ACC112 (cell line): ENCODE measurements around the gene ANKRD63.

Experiments
- H2AFZ ChIP-seq: fragments of 200-600 bp; sonication (generic); one replicate; pipeline ENCODE4 v1.6.0; 2017; ENCODE audit warnings: antibody characterized with exemption, low read length; ENCODE audit not compliant: unreplicated experiment
- H3K27ac ChIP-seq: fragments of 200-600 bp; sonication (generic); 2 replicates; pipeline ENCODE4 v1.5.1; 2014; ENCODE audit warnings: low read depth, mild to moderate bottlenecking, antibody characterized with exemption, low read length, moderate library complexity
- H3K27me3 ChIP-seq: fragments of 200-600 bp; sonication (generic); 2 replicates; pipeline ENCODE4 v1.6.1; 2014; ENCODE audit warnings: mild to moderate bottlenecking, antibody characterized with exemption, low read length, moderate library complexity, mixed read lengths; ENCODE audit not compliant: insufficient read depth
- H3K36me3 ChIP-seq: fragments of 200-600 bp; sonication (generic); 2 replicates; pipeline ENCODE4 v1.6.1; 2016; ENCODE audit warnings: mild to moderate bottlenecking, antibody characterized with exemption, low read length, moderate library complexity, mixed read lengths; ENCODE audit not compliant: insufficient read depth
- H3K4me1 ChIP-seq: fragments of 200-600 bp; sonication (generic); one replicate; pipeline ENCODE4 v1.6.1; 2016; ENCODE audit warnings: low read length, mixed read lengths; ENCODE audit not compliant: insufficient read depth, unreplicated experiment, control insufficient read depth
- H3K4me3 ChIP-seq: fragments of 200-600 bp; sonication (generic); 2 replicates; pipeline ENCODE4 v1.5.1; 2014; ENCODE audit warnings: mild to moderate bottlenecking, low read depth, low read length
- H3K79me2 ChIP-seq: fragments of 200-600 bp; sonication (generic); one replicate; pipeline ENCODE4 v1.6.0; 2016; ENCODE audit warnings: low read length; ENCODE audit not compliant: control insufficient read depth, unreplicated experiment, insufficient read depth

Gene ANKRD63

DNA sequence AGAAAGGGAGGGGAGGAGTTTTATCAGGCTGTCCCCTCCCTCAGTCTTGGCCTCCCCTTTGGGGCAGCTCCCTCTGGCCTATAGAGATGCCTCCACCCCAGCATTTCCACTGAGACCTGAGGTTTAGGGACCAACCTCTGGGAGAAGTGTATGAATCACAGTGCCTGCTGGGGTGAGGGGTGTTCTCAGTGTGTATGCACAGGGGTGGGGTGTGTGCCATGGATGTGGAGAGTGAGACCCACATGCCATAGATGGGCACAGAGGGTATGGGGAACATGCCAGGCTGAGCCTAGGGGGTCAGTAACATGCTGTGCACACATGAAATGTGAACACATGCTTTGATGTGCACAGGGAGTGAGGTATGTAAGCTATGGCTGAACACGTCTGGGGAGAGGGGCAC is 12.4 kb upstream of the ANKRD63 start:
- Histone ChIP-seq H3K27ac (no peak overlapping the region), H3K36me3 (no peaks in the 10 kb centered on the region), H3K4me3 (no peak overlapping the region), H3K27me3 (peaks cover 24% of the 10 kb centered on the region; the same call in 1 of the 2 replicates), H2AFZ (no peak overlapping the region), H3K4me1 (no peaks in the 10 kb centered on the region), H3K79me2 (no peaks in the 10 kb centered on the region)

DNA sequence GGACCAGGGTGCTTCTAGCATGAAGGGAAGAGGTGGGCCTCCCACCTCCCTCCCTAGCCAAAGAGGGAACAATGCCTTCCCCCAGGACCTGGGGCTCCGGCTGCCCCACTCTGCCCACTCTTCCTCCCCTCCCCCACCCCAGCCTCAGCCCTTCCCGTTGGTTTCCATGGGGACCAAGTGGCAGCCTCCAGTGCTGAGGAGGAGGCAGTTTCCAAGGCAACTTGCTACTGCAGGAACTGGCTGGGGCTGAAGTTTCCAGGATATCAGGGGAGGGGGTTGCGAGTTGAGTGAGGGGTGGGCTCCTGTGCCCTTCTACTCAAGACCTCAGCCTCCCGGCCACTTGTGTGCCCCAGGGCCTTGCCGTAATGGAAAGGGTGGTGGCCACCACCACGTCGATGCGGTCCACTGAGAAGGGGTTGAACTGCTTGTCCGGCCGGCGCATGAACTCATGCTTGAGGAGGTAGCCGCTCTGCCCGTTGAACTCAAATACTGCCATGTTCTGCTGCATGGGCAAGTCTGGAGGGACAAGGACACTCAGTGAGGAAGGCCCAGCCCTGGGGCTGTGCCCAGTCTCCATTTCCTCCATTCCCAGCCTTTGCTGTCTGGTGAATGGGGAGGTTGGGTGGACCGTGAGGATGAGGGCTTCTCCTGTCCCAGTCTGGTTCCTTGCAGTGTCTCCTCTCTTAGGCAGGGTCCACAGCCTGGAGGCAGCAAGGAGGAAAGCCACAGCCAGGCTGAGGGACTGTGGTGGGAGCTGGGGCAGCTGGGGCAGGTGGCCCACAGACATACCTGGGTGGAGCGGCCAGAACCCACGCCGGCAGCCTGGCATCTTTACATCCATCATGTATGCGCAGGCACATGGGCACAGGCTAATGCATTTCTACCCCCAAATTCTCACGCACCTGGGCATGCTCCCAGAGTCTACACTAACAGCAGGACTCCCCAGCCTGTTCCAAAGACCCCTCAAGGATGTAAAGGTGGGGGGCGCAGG is 11.3 kb upstream of the ANKRD63 start:
- Histone ChIP-seq H3K27ac (no peak overlapping the region), H3K27me3 (peaks cover 23% of the 10 kb centered on the region; the same call in 1 of the 2 replicates), H2AFZ (no peak overlapping the region), H3K36me3 (no peaks in the 10 kb centered on the region), H3K4me1 (no peaks in the 10 kb centered on the region), H3K79me2 (no peaks in the 10 kb centered on the region), H3K4me3 (no peak overlapping the region)

DNA sequence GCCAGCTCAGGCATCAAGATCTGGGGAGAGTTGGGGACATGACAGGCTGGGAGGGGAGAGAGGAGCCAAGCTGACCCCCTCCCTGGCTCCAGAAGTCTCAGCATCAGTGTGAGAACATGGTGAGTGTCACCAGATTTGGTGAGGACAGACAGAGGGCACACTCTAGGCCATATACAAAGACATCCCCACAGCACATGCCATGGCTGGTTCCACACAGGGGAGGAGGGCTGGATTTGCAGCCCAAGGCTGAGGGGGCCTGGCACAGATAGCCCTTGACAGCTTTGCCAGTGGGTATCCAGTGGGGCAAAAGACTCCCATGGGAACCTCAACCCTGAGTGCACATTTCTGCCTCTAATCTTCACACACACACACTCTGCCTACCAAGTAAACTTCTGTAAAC is 10.1 kb upstream of the ANKRD63 start:
- Histone ChIP-seq H3K4me1 (peaks cover 4% of the 10 kb centered on the region), H3K27me3 (peaks cover 23% of the 10 kb centered on the region; the same call in 1 of the 2 replicates), H3K36me3 (no peaks in the 10 kb centered on the region), H3K27ac (no peak overlapping the region), H2AFZ (no peak overlapping the region), H3K79me2 (no peaks in the 10 kb centered on the region), H3K4me3 (no peak overlapping the region)

GRCh38 chr15:40292246-40292645 is 9.4 kb upstream of the ANKRD63 start:
- H3K4me3 ChIP-seq = no peak overlapping the region
- H3K27ac ChIP-seq = no peak overlapping the region
- H3K79me2 ChIP-seq = no peaks in the 10 kb centered on the region
- H3K36me3 ChIP-seq = no peaks in the 10 kb centered on the region
- H3K4me1 ChIP-seq = peaks cover 11% of the 10 kb centered on the region
- H3K27me3 ChIP-seq = peaks cover 23% of the 10 kb centered on the region; the same call in 1 of the 2 replicates
- no peak overlapping the region for H2AFZ ChIP-seq

DNA sequence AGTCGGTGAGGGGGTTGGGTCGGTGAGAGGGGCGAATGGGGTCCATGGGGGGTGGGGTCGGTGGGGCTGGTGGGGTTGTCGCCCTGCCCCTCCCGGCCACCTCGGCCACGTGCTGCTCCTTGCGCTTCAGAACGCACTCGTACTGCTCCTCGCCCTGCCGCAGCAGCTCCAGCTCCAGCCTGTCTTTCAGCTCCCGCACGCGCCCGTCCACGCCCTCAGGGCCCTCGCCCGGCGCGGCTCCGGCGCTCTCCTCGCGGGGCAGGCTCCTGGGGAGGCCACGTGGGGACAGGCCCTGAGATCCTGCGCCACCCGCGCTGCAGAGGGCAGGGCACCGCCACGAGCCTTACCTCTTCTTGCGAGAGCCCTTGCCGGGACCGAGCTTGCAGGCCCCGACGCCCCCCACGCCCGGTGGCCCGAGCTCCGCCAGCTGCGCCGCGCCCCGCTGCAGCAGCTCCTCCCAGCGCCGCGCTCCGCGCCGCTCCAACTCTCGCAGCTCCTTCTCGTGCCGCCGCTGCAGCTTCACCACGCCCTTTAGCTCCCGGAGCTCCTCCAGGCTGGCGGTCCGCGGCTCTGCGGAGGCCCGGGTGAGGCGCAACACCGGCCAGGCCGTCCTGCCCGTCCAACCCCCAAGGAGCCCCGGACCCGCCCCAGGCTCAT is 8.2 kb upstream of the ANKRD63 start:
- Histone ChIP-seq H3K4me3 (peak overlapping the region; percentile 80), H2AFZ (peak overlapping the region; percentile 43), H3K4me1 (peaks cover 20% of the 10 kb centered on the region), H3K36me3 (no peaks in the 10 kb centered on the region), H3K79me2 (no peaks in the 10 kb centered on the region), H3K27ac (no peak overlapping the region), H3K27me3 (peaks cover 18% of the 10 kb centered on the region; the same call in 1 of the 2 replicates)

- Histone ChIP-seq H3K79me2 (no peaks in the 10 kb centered on the region), H2AFZ (no peak overlapping the region), H3K4me1 (peaks cover 25% of the 10 kb centered on the region), H3K36me3 (no peaks in the 10 kb centered on the region), H3K27ac (no peak overlapping the region), H3K4me3 (no peak overlapping the region), H3K27me3 (peaks cover 12% of the 10 kb centered on the region; the same call in 1 of the 2 replicates)
Measured at GRCh38 chr15:40290545-40290917, 7.7 kb upstream of the ANKRD63 start.

DNA sequence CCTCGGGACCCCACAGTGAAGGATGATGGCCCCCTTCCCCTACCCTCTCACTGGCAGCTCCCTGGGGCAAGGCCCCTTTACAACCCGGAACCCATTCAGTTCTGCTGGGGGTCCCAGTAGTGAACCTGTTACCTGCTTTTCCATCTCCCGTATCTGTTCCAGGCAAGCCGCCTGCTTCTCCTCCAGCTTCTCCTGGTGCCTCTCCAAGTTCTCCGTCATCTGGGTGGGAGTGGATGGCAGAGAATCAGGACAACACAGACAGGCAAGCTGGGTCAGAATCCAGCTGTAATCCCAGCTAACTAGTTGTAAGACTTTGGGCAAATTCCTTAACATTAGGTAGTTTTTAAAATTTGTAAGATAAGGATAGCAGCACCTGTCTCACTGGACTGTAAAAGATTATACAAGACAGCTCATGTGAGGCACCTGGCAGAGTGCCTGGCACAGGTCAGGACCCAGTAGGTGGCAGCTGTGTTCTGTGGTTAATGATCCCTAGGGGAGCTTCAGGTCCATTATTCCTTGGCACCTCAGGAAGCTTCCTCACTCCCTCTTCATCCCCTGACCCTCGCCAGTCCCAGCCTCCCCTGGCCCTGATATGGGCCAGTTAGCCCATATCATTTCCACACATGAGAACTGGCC is 6.4 kb upstream of the ANKRD63 start:
- H2AFZ ChIP-seq = no peak overlapping the region
- H3K4me3 ChIP-seq = no peak overlapping the region
- no peaks in the 10 kb centered on the region for H3K79me2 ChIP-seq
- peaks cover 11% of the 10 kb centered on the region; the same call in 1 of the 2 replicates for H3K27me3 ChIP-seq
- no peak overlapping the region for H3K27ac ChIP-seq
- H3K36me3 ChIP-seq = no peaks in the 10 kb centered on the region
- peaks cover 33% of the 10 kb centered on the region for H3K4me1 ChIP-seq

DNA sequence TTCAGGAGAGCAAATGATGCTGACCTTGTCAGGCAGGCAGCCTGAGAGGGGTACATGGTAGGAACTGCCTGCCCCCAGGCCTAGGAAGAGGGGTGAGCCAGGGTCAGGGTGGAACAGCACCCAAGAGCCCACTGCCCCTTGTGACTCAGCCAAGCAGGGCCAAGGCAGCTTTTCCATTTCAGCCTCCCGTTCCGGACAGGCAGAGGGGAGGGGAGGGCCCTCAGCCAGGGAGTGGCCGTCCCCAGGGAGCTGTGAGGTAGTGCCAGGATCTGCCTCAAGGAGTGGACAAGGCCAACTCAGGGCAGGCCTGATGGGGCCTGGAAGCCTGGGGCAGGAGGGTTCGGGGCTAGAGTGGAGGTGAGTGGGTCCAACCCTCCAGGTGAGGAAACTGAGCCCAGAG is 5.1 kb upstream of the ANKRD63 start:
- no peaks in the 10 kb centered on the region for H3K36me3 ChIP-seq
- no peaks in the 10 kb centered on the region for H3K79me2 ChIP-seq
- H3K27ac ChIP-seq = no peak overlapping the region
- peaks cover 18% of the 10 kb centered on the region; the same call in 1 of the 2 replicates for H3K27me3 ChIP-seq
- no peak overlapping the region for H2AFZ ChIP-seq
- H3K4me3 ChIP-seq = no peak overlapping the region
- peaks cover 33% of the 10 kb centered on the region for H3K4me1 ChIP-seq

GRCh38 chr15:40287505-40287904 is 4.6 kb upstream of the ANKRD63 start:
- H3K27me3 ChIP-seq = peaks cover 18% of the 10 kb centered on the region; the same call in 1 of the 2 replicates
- H2AFZ ChIP-seq = no peak overlapping the region
- H3K36me3 ChIP-seq = no peaks in the 10 kb centered on the region
- no peaks in the 10 kb centered on the region for H3K79me2 ChIP-seq
- no peak overlapping the region for H3K4me3 ChIP-seq
- H3K27ac ChIP-seq = no peak overlapping the region
- H3K4me1 ChIP-seq = peaks cover 33% of the 10 kb centered on the region

- Histone ChIP-seq H3K79me2 (no peaks in the 10 kb centered on the region), H3K27ac (no peak overlapping the region), H3K4me3 (no peak overlapping the region), H3K4me1 (peaks cover 33% of the 10 kb centered on the region), H3K27me3 (peaks cover 20% of the 10 kb centered on the region; the same call in 1 of the 2 replicates), H2AFZ (no peak overlapping the region), H3K36me3 (no peaks in the 10 kb centered on the region)
Measured at GRCh38 chr15:40286794-40287193, 3.9 kb upstream of the ANKRD63 start.
